GM18858 (cell line): ENCODE data around the gene SGCA.

Source experiments
- ATAC-seq: cut with Tn5 transposase; IDR thresholded peaks from one replicate; pipeline ENCODE4 v1.9.1; 2021; ENCODE audit not compliant: unreplicated experiment

Gene SGCA

GRCh38 chr17:50181591-50182560, 16.1 kb downstream of the SGCA start:
- ATAC-seq, result no peak

- ATAC-seq, result no peak
These were observed 17.1 kb downstream of the SGCA start for GRCh38 chr17:50182783-50183420.

GRCh38 chr17:50183421-50183994, 17.7 kb downstream of the SGCA start:
- no peak for ATAC-seq

GRCh38 chr17:50184064-50184463, 18.3 kb downstream of the SGCA start:
- ATAC-seq, result no peak

GRCh38 chr17:50184611-50185398, 19.0 kb downstream of the SGCA start:
- ATAC-seq, result no peak

GRCh38 chr17:50185631-50186471, 20.0 kb downstream of the SGCA start:
- ATAC-seq, result no peak

- ATAC-seq, result no peak
These were observed 21.0 kb downstream of the SGCA start for GRCh38 chr17:50186661-50187393.

GRCh38 chr17:50187394-50187725, 21.6 kb downstream of the SGCA start:
- no peak for ATAC-seq

- ATAC-seq, result no peak
These were observed 22.1 kb downstream of the SGCA start for GRCh38 chr17:50187751-50188530.

- no peak for ATAC-seq
These were observed 22.7 kb downstream of the SGCA start for GRCh38 chr17:50188531-50188920.

GRCh38 chr17:50188921-50189549, 23.2 kb downstream of the SGCA start:
- ATAC-seq, result no peak

- no peak for ATAC-seq
These were observed 23.9 kb downstream of the SGCA start for GRCh38 chr17:50189550-50190292.

GRCh38 chr17:50190293-50190602, 24.4 kb downstream of the SGCA start:
- ATAC-seq, result no peak

GRCh38 chr17:50190603-50191358, 25.0 kb downstream of the SGCA start:
- no peak for ATAC-seq

- ATAC-seq, result no peak
These were observed 25.7 kb downstream of the SGCA start for GRCh38 chr17:50191359-50192143.

- no peak for ATAC-seq
These were observed 26.4 kb downstream of the SGCA start for GRCh38 chr17:50192144-50192617.
